Activated T-helper 2 cell treated with anti-CD3 and anti-CD28 coated beads, Interferon-gamma antibody, Interleukin-2, Interleukin-4, amounts not matched to agents 10 μg/mL and 5 μg/mL and 100 μg/mL, durations not matched to agents 14 hours and 24 hours and 36 hours (primary cell): ENCODE results near the gene PLSCR1. TPM values are rescaled to one million over a fixed set of nuclear protein-coding genes. Genes with fewer than 3 reads are reported as not detected.

ENCODE experiments used
- DNase-seq: peaks from one replicate; pipeline ENCODE4 v3.0.0; 2021; ENCODE audit warnings: low spot score
- H3K27ac Mint-ChIP-seq: one replicate; pipeline ENCODE4 v1.8.0; 2021; ENCODE audit warnings: mixed read lengths
- H3K27me3 Mint-ChIP-seq: one replicate; pipeline ENCODE4 v1.8.0; 2021; ENCODE audit warnings: low read depth, mixed read lengths
- H3K36me3 Mint-ChIP-seq: one replicate; pipeline ENCODE4 v1.8.0; 2021; ENCODE audit warnings: low read depth, mixed read lengths
- H3K4me1 Mint-ChIP-seq: one replicate; pipeline ENCODE4 v1.8.0; 2021; ENCODE audit warnings: low read depth, mixed read lengths
- H3K4me3 Mint-ChIP-seq: one replicate; pipeline ENCODE4 v1.8.0; 2021; ENCODE audit warnings: low read depth, mild to moderate bottlenecking, moderate library complexity, mixed read lengths
- H3K9me3 Mint-ChIP-seq: one replicate; pipeline ENCODE4 v1.8.0; 2021; ENCODE audit warnings: mixed read lengths
- intact Hi-C: fragments of 100-400 bp; cut with micrococcal nuclease; formaldehyde crosslinking; loops from one replicate; pipeline ENCODE4 v1.15.1; 2023
- total RNA-seq: library from RNA; stranded (reverse); gene quantifications from 2 replicates; pipeline ENCODE4 v1.2.3, GENCODE V29; 2022

PLSCR1 gene
- total RNA-seq, 1 donor from 2014 or later, result 65.1 TPM

DNA sequence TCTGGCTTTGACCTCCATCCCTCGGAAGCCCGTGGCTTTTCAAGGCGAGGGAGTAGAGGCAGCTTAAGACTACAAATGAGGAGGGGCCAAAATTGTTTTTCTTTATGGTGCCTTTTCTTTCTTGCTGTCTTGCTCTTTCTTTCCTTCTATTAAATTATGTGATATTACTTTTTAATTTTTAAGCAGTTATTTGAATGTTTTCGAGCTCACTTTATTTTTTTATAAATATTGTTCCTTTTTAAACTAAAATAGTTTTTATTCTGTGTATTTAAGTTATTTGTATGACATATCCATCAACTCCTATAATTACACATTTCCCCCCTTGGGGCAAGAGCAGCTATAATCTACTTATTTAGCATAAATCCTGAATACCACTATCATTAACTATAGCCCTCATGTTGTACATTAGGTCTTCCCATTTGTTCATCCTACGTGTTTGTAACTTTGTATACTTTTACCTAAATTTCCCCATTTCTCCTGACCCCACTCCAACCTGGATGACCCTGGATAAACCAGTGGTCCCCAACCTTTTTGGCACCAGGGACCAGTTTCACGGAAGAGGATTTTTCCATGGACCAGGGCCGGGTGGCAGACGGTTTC, 622 bp upstream of the PLSCR1 start:
- peak overlapping the region; percentile 86 for H3K27ac Mint-ChIP-seq
- H3K4me3 Mint-ChIP-seq, result peak overlapping the region; percentile 87
- peaks cover 23% of the 10 kb centered on the region for H3K36me3 Mint-ChIP-seq
- DNase-seq, result no peak
- H3K9me3 Mint-ChIP-seq, result no peaks in the 10 kb centered on the region
- intact Hi-C loops, result loop anchor here (2.0 kb wide), 2 partner anchors 42 to 80 kb away; no protein-coding TSS in a partner anchor
- no peaks in the 10 kb centered on the region for H3K27me3 Mint-ChIP-seq
- peaks cover 63% of the 10 kb centered on the region for H3K4me1 Mint-ChIP-seq

DNA sequence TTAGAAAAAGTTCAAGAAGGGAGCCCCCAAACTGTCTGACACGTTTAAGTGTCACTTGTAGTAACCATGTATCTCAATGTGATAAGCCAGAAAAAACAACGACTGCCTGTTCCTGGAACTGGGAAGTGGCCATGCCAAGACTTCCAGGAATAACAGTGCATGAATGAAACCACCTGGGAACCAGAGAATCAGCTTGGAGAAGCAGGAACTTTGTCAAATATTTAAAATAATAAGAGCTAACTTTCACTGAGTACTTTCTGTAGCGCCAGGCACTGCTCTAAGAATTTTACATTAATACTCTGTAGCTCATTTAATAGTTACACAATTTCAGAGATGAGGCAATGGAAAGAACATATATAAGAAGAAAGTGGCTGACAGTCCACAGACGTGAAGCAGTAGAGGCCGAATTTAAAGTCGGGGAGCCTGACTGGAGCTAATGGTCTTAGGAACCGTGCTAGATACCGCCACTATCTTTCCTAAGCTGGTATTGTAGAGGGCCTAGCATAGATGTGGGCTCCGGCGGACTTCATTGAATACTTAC, 876 bp downstream of the PLSCR1 start:
- no peak for DNase-seq
- H3K9me3 Mint-ChIP-seq, result no peaks in the 10 kb centered on the region
- H3K4me1 Mint-ChIP-seq, result peaks cover 67% of the 10 kb centered on the region
- H3K27ac Mint-ChIP-seq, result peak overlapping the region; percentile 86
- H3K36me3 Mint-ChIP-seq, result peaks cover 27% of the 10 kb centered on the region
- no peaks in the 10 kb centered on the region for H3K27me3 Mint-ChIP-seq
- H3K4me3 Mint-ChIP-seq, result peak overlapping the region; percentile 87
- intact Hi-C loops, result loop anchor here (2.0 kb wide), 2 partner anchors 41 to 79 kb away; no protein-coding TSS in a partner anchor

DNA sequence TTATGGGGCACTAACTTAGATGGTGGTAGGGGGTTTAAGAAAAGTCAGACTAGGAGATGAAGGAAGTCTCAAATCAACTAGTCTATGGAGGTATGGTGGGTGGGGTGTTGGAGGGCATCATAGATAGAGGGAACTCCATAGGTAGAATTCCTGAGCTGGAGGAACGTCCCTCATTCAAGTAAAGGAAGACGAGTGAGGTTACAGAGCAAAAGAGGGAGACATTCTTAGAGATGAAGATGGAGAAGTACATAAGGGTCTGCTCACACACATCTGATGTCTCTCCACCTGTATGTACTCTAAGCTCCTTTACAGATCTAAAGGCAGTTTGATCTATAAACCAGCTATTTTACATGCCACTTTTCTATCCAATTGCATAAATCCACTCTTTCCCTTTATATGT, 1.4 kb downstream of the PLSCR1 start:
- peak overlapping the region; percentile 87 for H3K4me3 Mint-ChIP-seq
- DNase-seq, result no peak
- H3K27ac Mint-ChIP-seq, result peak overlapping the region; percentile 61
- H3K27me3 Mint-ChIP-seq, result no peaks in the 10 kb centered on the region
- intact Hi-C loops, result no loop called here
- H3K9me3 Mint-ChIP-seq, result no peaks in the 10 kb centered on the region
- peaks cover 32% of the 10 kb centered on the region for H3K36me3 Mint-ChIP-seq
- peaks cover 67% of the 10 kb centered on the region for H3K4me1 Mint-ChIP-seq

DNA sequence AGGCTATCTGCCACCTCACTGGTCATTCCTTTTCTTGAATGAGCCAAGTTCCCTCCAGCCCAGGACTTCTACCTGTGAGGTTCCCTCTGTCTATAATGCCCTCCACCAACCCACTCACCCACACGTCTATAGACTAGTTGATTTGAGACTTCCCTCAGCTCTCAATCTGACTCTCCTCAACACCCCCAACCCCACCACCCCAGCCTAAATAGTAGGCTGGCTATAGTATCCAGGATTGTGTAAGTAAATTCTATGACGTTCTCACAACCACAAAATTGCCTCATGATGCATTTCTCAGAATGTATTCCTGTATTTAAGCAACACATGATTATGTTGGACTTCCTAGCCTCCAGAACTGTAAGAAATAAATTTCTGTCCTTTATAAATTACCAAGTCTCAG, 2.2 kb downstream of the PLSCR1 start:
- Mint-ChIP-seq H3K36me3 (peaks cover 37% of the 10 kb centered on the region), H3K27me3 (no peaks in the 10 kb centered on the region), H3K4me3 (peak overlapping the region; percentile 87), H3K9me3 (no peaks in the 10 kb centered on the region), H3K4me1 (peaks cover 63% of the 10 kb centered on the region), H3K27ac (peak overlapping the region; percentile 28)
- intact Hi-C loops, result no loop called here
- DNase-seq, result no peak

DNA sequence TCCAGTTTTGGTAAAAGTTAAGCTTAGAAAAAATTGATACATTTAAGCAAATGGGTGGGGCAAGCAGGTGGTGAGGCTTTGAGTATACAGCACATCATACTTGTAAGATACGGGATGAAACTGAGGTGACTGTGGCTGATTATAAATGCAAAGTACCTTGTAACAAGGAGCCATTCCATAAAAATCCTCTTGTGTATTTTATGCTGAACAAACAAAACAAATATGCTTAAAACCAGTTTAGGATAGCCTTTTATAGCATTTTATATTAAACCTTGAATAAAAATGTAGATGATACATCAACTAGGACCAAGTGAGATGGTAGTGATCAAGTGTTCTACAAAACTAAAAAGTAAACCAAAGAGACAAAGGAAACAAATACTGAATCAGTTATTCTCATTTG, 3.4 kb downstream of the PLSCR1 start:
- no peak for DNase-seq
- intact Hi-C loops, result no loop called here
- no peaks in the 10 kb centered on the region for H3K27me3 Mint-ChIP-seq
- H3K36me3 Mint-ChIP-seq, result peaks cover 47% of the 10 kb centered on the region
- no peaks in the 10 kb centered on the region for H3K9me3 Mint-ChIP-seq
- H3K4me1 Mint-ChIP-seq, result peaks cover 58% of the 10 kb centered on the region
- no peak overlapping the region for H3K27ac Mint-ChIP-seq
- peak overlapping the region; percentile 46 for H3K4me3 Mint-ChIP-seq

DNA sequence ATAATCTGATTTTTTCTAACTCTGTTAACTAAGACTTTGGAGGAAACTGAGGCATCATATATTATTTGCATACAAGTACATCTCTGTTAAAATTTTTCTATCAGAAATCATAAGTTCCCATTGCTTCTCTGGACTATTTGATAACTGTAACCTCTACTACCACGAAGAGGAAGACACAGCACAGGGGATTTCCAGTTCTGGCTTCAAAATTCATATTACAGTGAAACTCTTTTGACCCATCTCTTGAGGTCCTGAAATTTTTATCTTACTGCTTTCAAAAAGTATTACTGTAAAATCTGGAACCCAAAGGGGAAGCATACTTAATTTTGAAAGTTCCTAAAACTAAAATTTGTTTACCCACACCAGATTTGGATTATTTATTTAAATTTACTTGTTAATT, 4.2 kb downstream of the PLSCR1 start:
- Mint-ChIP-seq H3K27ac (no peak overlapping the region), H3K4me1 (peaks cover 56% of the 10 kb centered on the region), H3K4me3 (peak overlapping the region; percentile 46), H3K27me3 (no peaks in the 10 kb centered on the region), H3K9me3 (no peaks in the 10 kb centered on the region), H3K36me3 (peaks cover 47% of the 10 kb centered on the region)
- intact Hi-C loops, result no loop called here
- no peak for DNase-seq

DNA sequence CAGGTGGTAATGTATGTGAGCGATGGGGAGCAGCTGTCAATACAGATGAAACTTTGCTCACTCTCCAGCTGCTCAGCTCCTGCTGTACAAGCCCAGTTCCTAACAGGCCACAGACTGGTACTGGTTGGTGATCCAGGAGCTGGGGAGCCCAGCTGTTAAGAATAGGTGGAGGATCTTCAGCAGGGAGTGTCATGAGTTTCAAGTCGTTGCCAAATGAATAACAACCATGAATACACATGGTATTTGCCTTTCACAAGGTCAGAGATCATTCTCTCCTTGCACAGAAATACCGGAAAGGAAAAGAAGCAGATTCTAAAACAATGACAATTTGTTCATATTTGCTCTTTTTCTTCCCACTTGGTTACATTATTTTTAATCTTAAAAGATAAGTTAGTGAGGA, 5.1 kb downstream of the PLSCR1 start:
- Mint-ChIP-seq H3K4me1 (peaks cover 59% of the 10 kb centered on the region), H3K36me3 (peaks cover 55% of the 10 kb centered on the region), H3K4me3 (no peak overlapping the region), H3K27me3 (no peaks in the 10 kb centered on the region), H3K27ac (no peak overlapping the region), H3K9me3 (no peaks in the 10 kb centered on the region)
- intact Hi-C loops, result no loop called here
- no peak for DNase-seq

DNA sequence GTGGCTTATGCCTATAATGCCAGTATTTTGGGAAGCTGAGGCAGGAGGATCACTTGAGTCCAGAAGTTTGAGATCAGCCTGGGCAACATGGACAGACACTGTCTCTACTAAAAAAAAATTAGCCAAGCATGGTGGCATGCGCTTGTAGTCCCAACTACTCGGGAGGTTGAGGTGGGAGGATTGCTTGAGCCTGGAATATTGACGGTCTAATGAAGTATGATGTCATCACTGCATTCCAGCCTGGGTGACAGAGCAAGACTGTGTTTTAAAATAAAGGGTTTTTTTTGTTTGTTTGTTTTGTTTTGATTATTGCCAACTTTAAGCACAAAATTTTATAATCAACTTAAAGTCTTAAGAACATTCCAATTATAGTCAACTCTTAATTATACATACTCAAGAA, 6.8 kb downstream of the PLSCR1 start:
- Mint-ChIP-seq H3K36me3 (peaks cover 69% of the 10 kb centered on the region), H3K27me3 (no peaks in the 10 kb centered on the region), H3K27ac (no peak overlapping the region), H3K4me3 (no peak overlapping the region), H3K4me1 (peaks cover 58% of the 10 kb centered on the region), H3K9me3 (no peaks in the 10 kb centered on the region)
- no peak for DNase-seq
- intact Hi-C loops, result no loop called here

DNA sequence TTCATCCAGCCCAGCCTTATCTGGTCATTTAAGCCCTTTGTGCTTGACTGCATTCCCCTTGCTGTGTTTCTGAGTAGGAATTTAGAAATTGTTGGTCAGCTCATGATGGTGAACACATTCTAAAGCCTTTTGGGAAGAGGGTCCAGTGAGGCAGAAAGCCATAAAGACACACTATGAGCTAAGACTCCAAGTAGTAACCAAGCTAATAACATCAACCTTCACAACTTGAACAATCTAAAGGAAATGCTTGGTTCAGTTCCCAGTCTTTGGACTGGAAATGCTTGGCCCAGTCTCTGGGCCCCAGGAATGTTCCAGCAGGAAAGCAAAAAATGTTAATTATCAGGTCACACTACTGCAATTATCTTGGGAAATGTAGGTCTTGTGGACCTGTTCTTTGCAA, 7.7 kb downstream of the PLSCR1 start:
- Mint-ChIP-seq H3K27ac (no peak overlapping the region), H3K4me1 (peaks cover 50% of the 10 kb centered on the region), H3K36me3 (peaks cover 66% of the 10 kb centered on the region), H3K27me3 (no peaks in the 10 kb centered on the region), H3K9me3 (no peaks in the 10 kb centered on the region), H3K4me3 (no peak overlapping the region)
- DNase-seq, result no peak
- intact Hi-C loops, result no loop called here

DNA sequence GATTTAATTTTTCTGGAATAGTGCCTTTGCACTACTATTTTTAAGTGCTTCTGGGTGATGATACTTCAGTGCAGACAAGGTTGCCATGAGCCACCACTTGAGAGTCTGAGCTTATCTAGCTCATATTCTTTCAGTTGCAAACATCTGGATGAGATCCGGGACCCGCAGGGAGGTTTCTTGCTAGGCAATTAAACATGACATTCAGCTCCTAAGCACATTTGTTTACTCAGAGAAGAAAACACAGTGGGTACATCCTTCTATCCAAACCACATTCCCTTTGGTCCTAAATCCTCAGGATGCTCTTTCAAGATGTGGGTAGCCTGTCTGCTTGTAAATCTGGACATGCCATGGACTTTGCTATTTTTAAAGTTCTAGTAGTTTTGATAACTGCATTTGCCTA, 12.0 kb downstream of the PLSCR1 start:
- Mint-ChIP-seq H3K4me1 (peaks cover 22% of the 10 kb centered on the region), H3K4me3 (no peak overlapping the region)
- intact Hi-C loops, result no loop called here

DNA sequence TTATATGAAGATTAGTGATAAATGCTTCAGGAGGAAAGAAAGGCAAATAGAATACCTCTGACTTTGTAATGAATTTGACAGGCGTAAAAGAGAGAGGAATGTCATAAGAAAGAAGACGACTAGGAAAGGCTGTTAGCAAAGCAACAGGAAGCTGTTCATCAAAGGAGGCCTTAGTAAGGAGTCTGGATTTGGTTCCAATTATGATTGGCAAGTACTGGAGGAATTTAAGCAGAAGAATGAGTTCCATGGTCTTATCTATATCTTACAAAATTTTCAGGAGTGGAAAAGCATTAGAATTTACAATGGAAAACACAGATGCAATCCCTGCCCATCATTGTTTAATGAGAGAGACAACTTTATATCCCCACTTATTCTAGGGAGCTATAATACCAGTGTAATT, 13.8 kb downstream of the PLSCR1 start:
- no peak for DNase-seq
- H3K27ac Mint-ChIP-seq, result no peak overlapping the region
- intact Hi-C loops, result no loop called here
- H3K4me1 Mint-ChIP-seq, result peaks cover 13% of the 10 kb centered on the region
- H3K9me3 Mint-ChIP-seq, result no peaks in the 10 kb centered on the region
- H3K36me3 Mint-ChIP-seq, result peaks cover 63% of the 10 kb centered on the region
- no peak overlapping the region for H3K4me3 Mint-ChIP-seq
- no peaks in the 10 kb centered on the region for H3K27me3 Mint-ChIP-seq

More for the DNA sequence above, 12.0 kb downstream of the PLSCR1 start:
- Mint-ChIP-seq H3K36me3 (peaks cover 64% of the 10 kb centered on the region), H3K27ac (no peak overlapping the region), H3K9me3 (no peaks in the 10 kb centered on the region), H3K27me3 (no peaks in the 10 kb centered on the region)
- no peak for DNase-seq

DNA sequence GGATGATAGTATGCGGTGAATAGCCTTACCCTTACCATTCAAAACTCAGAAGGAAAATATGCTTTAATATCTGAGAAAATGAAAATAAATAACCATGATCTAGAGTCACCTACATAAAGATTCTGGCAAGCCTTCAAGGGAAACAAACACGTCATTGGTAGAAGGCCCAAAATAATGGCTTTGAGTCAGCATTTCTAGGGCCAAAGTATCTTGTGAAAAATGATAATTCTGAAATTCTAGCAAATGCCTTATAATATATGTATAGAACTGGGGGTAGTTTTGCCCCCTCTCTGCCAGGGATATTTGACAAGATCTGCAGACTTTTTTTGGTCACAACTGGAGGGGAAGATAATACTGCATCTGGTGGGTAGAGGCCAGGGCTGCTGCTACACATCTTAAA, 15.4 kb downstream of the PLSCR1 start:
- no peaks in the 10 kb centered on the region for H3K9me3 Mint-ChIP-seq
- no peak for DNase-seq
- no peak overlapping the region for H3K27ac Mint-ChIP-seq
- H3K4me3 Mint-ChIP-seq, result no peak overlapping the region
- intact Hi-C loops, result no loop called here
- H3K36me3 Mint-ChIP-seq, result peaks cover 55% of the 10 kb centered on the region
- peaks cover 3% of the 10 kb centered on the region for H3K4me1 Mint-ChIP-seq
- no peaks in the 10 kb centered on the region for H3K27me3 Mint-ChIP-seq

DNA sequence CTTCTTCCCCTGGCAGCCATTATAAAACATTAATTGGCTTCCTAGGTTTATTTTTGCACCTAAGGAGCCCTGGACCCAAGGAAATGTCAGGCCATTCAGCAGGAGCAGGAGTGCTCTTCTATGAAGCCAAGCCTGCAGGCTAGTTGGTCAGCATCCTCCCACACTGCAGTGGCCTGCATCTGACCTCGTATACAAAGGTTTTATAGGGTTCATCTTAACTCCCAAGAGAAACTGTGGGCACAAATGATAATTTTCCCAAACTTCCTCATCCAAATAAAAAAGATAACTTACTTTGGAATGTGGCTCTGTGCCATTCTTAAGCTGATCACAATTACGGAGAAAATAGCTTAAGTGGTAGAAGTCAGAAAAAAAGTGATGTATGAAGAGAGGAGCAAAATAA, 19.4 kb downstream of the PLSCR1 start:
- intact Hi-C loops, result no loop called here
- Mint-ChIP-seq H3K27me3 (no peaks in the 10 kb centered on the region), H3K4me1 (peaks cover 2% of the 10 kb centered on the region), H3K9me3 (no peaks in the 10 kb centered on the region), H3K27ac (no peak overlapping the region), H3K36me3 (peaks cover 53% of the 10 kb centered on the region), H3K4me3 (no peak overlapping the region)
- no peak for DNase-seq
